NCI-H1417 (cell line): Measurements from ENCODE around the gene SLC12A8.
"Not testable (repeated sequence)": the region's sequence is repeated elsewhere in the genome, so short reads cannot be mapped to it uniquely, and the experiment has no call there.

Source experiments
- DNase-seq, 3 experiments: peaks; one replicate each; lab custom pipeline; 2025; lab: John Stamatoyannopoulos, UW

SLC12A8 gene

GRCh38 chr3:125112981-125113380, 99.6 kb downstream of the SLC12A8 start:
- no peak for DNase-seq

- no peak for DNase-seq
Observed at GRCh38 chr3:125110876-125111480, 101.6 kb downstream of the SLC12A8 start.

GRCh38 chr3:125110016-125110875, 102.3 kb downstream of the SLC12A8 start:
- no peak for DNase-seq

GRCh38 chr3:125109536-125109925, 103.0 kb downstream of the SLC12A8 start:
- DNase-seq, result no peak

- no peak for DNase-seq
Observed at GRCh38 chr3:125108833-125109535, 103.6 kb downstream of the SLC12A8 start.

GRCh38 chr3:125107861-125108567, 104.5 kb downstream of the SLC12A8 start:
- no peak for DNase-seq

GRCh38 chr3:125107363-125107762, 105.2 kb downstream of the SLC12A8 start:
- DNase-seq, result no peak

GRCh38 chr3:125105116-125105515, 107.4 kb downstream of the SLC12A8 start:
- DNase-seq, result no peak

- no peak for DNase-seq
Observed at GRCh38 chr3:125104639-125105038, 107.9 kb downstream of the SLC12A8 start.

GRCh38 chr3:125103406-125103805, 109.1 kb downstream of the SLC12A8 start:
- no peak for DNase-seq

GRCh38 chr3:125102470-125102869, 110.1 kb downstream of the SLC12A8 start:
- DNase-seq, result no peak

- no peak for DNase-seq
Observed at GRCh38 chr3:125098611-125099291, 113.8 kb downstream of the SLC12A8 start.

GRCh38 chr3:125090649-125091048, 121.9 kb downstream of the SLC12A8 start:
- DNase-seq, result no peak

GRCh38 chr3:125087768-125088391, 124.7 kb downstream of the SLC12A8 start:
- DNase-seq, result no peak

GRCh38 chr3:125085166-125085565, 127.4 kb downstream of the SLC12A8 start:
- DNase-seq, result no peak

GRCh38 chr3:125083776-125084175, 128.8 kb downstream of the SLC12A8 start:
- DNase-seq, result no peak

GRCh38 chr3:125082339-125082738, 130.2 kb downstream of the SLC12A8 start:
- not testable (repeated sequence) for DNase-seq

- no peak for DNase-seq
Observed at GRCh38 chr3:125080077-125080476, 132.5 kb downstream of the SLC12A8 start.

- DNase-seq, result no peak
Observed at GRCh38 chr3:125079675-125080045, 132.9 kb downstream of the SLC12A8 start.

- DNase-seq, result no peak
Observed at GRCh38 chr3:125078951-125079674, 133.4 kb downstream of the SLC12A8 start.

- DNase-seq, result no peak
Observed at GRCh38 chr3:125077864-125078263, 134.7 kb downstream of the SLC12A8 start.
